KMS-11 (cell line): ENCODE results near the gene FKBP5.

Experiments used
- H2AFZ ChIP-seq: fragments of 200-600 bp; sonication (generic); 2 replicates; pipeline ENCODE4 v1.6.1; 2016; ENCODE audit warnings: antibody characterized with exemption, mixed run types, low read depth
- H3K27ac ChIP-seq: fragments of 200-600 bp; sonication (generic); 2 replicates; pipeline ENCODE4 v1.6.1; 2016; ENCODE audit warnings: mild to moderate bottlenecking, mixed run types
- H3K27me3 ChIP-seq: fragments of 200-600 bp; sonication (generic); 2 replicates; pipeline ENCODE4 v1.6.1; 2017; ENCODE audit warnings: mild to moderate bottlenecking, low read depth, mixed run types, moderate library complexity; ENCODE audit not compliant: insufficient read depth
- H3K36me3 ChIP-seq: fragments of 200-600 bp; sonication (generic); 2 replicates; pipeline ENCODE4 v1.6.1; 2017; ENCODE audit warnings: mild to moderate bottlenecking, mixed run types; ENCODE audit not compliant: insufficient read depth
- H3K4me1 ChIP-seq: fragments of 200-600 bp; sonication (generic); 2 replicates; pipeline ENCODE4 v1.6.1; 2016; ENCODE audit warnings: mild to moderate bottlenecking, low read depth, mixed run types; ENCODE audit not compliant: poor library complexity, severe bottlenecking
- H3K4me2 ChIP-seq: fragments of 200-600 bp; sonication (generic); 2 replicates; pipeline ENCODE4 v1.7.0; 2016; ENCODE audit warnings: mild to moderate bottlenecking, mixed run types
- H3K4me3 ChIP-seq: fragments of 200-600 bp; sonication (generic); IDR thresholded peaks from 2 replicates; pipeline ENCODE4 v1.6.1; 2017; ENCODE audit warnings: low read depth, low read length, mixed read lengths; ENCODE audit not compliant: insufficient read depth
- H3K79me2 ChIP-seq: fragments of 200-600 bp; sonication (generic); 2 replicates; pipeline ENCODE4 v1.6.1; 2016; ENCODE audit warnings: low read depth, mixed run types; ENCODE audit not compliant: insufficient read depth
- H3K9ac ChIP-seq: fragments of 200-600 bp; sonication (generic); 2 replicates; pipeline ENCODE4 v1.6.1; 2016; ENCODE audit warnings: mild to moderate bottlenecking, mixed run types
- H4K20me1 ChIP-seq: fragments of 200-600 bp; sonication (generic); 2 replicates; pipeline ENCODE4 v1.6.1; 2016; ENCODE audit warnings: mild to moderate bottlenecking, mixed run types; ENCODE audit not compliant: insufficient read depth
- TF ChIP-seq, protein P1 (sequence below): fragments of 200-600 bp; sonication (generic); conservative IDR thresholded peaks from 2 replicates; pipeline ENCODE4 v1.6.1; 2017; ENCODE audit warnings: low read depth, mild to moderate bottlenecking, antibody characterized with exemption, low read length, moderate library complexity, mixed read lengths

FKBP5 gene

DNA sequence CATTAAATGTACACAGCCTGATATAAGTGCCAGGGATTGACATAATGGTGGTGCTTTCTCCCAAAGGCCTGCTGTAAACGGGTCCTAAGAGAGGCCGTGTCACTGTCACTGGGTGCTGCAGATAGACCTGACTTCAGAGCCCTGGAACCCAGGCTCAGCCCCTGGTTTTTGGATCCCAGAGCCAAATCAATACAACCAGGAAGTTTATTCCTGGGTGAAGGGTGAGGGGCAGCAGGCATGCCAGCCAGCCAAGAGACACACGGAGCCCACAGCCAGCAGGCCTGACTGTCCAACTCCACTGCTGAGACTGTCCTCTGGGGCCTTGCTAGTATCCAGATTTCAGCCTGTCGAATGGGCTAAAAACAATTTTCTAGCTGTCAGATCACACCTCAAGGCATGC, 35.3 kb upstream of the FKBP5 start:
- Histone ChIP-seq H3K4me2 (no peak overlapping the region), H3K9ac (no peak overlapping the region), H3K4me3 (no peak overlapping the region), H2AFZ (no peak overlapping the region), H4K20me1 (no peaks in the 10 kb centered on the region), H3K4me1 (peaks cover 49% of the 10 kb centered on the region), H3K79me2 (no peaks in the 10 kb centered on the region), H3K36me3 (no peaks in the 10 kb centered on the region), H3K27ac (no peak overlapping the region), H3K27me3 (no peaks in the 10 kb centered on the region)
- TF ChIP-seq, protein P1, sequence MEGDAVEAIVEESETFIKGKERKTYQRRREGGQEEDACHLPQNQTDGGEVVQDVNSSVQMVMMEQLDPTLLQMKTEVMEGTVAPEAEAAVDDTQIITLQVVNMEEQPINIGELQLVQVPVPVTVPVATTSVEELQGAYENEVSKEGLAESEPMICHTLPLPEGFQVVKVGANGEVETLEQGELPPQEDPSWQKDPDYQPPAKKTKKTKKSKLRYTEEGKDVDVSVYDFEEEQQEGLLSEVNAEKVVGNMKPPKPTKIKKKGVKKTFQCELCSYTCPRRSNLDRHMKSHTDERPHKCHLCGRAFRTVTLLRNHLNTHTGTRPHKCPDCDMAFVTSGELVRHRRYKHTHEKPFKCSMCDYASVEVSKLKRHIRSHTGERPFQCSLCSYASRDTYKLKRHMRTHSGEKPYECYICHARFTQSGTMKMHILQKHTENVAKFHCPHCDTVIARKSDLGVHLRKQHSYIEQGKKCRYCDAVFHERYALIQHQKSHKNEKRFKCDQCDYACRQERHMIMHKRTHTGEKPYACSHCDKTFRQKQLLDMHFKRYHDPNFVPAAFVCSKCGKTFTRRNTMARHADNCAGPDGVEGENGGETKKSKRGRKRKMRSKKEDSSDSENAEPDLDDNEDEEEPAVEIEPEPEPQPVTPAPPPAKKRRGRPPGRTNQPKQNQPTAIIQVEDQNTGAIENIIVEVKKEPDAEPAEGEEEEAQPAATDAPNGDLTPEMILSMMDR = no peak

DNA sequence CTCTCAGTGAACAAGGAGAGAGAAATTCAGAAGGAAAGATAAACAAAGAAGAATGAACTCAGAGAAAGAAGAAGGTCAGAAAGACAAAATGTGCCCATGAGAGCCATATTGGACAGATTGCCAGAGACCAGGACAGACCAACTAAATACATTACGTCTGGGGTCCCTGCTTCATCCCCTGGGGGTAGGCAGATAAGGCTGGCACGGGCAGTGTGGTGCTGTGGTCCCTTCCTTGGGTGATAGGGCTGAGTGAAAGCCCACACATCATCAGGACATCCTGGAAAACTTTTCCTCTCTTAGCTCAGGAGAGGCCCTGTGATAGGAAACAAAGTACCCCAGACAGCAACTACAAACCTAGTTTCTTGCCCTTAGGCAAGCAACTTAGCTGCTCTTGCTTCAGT, 34.9 kb upstream of the FKBP5 start:
- TF ChIP-seq, protein P1 = no peak
- Histone ChIP-seq H2AFZ (no peak overlapping the region), H3K4me2 (no peak overlapping the region), H3K27me3 (no peaks in the 10 kb centered on the region), H3K79me2 (no peaks in the 10 kb centered on the region), H3K27ac (no peak overlapping the region), H3K36me3 (no peaks in the 10 kb centered on the region), H4K20me1 (no peaks in the 10 kb centered on the region), H3K9ac (no peak overlapping the region), H3K4me3 (no peak overlapping the region), H3K4me1 (peaks cover 49% of the 10 kb centered on the region)

DNA sequence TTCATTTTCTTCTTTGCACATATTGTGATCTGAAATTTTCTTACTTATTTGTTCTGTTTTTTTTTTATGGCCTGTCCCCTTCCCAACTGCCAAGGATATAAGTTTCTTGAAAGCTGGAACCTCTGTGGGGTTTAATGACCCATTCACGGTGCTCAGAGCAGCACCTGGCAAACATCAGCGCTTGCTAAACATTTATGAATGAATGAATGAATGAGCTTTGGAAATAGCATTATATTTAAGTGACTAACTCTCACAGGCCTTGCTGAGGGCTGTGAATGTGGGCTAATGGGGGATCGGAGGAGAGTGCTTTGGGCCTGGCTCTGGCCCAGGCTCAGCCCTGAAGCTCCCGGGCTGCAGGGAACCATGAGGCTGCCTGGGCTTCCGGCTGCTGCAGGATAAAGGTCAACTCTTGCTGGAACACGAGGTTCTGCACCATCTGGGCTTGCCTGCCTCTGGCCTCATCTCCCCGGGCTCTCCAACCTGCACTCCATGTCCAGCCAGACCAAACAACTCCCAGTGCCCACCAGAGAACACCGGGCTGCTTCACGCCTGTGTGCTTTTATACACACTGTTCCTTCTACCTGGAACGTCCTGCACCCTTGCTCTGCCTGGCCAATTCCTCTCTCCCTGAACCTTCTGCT, 33.5 kb upstream of the FKBP5 start:
- TF ChIP-seq, protein P1 = no peak
- no peak overlapping the region for H3K9ac ChIP-seq
- no peaks in the 10 kb centered on the region for H3K36me3 ChIP-seq
- H3K27ac ChIP-seq = no peak overlapping the region
- peaks cover 51% of the 10 kb centered on the region for H3K4me1 ChIP-seq
- H3K27me3 ChIP-seq = no peaks in the 10 kb centered on the region
- no peaks in the 10 kb centered on the region for H3K79me2 ChIP-seq
- H2AFZ ChIP-seq = no peak overlapping the region
- no peak overlapping the region for H3K4me2 ChIP-seq
- H4K20me1 ChIP-seq = no peaks in the 10 kb centered on the region
- H3K4me3 ChIP-seq = no peak overlapping the region

DNA sequence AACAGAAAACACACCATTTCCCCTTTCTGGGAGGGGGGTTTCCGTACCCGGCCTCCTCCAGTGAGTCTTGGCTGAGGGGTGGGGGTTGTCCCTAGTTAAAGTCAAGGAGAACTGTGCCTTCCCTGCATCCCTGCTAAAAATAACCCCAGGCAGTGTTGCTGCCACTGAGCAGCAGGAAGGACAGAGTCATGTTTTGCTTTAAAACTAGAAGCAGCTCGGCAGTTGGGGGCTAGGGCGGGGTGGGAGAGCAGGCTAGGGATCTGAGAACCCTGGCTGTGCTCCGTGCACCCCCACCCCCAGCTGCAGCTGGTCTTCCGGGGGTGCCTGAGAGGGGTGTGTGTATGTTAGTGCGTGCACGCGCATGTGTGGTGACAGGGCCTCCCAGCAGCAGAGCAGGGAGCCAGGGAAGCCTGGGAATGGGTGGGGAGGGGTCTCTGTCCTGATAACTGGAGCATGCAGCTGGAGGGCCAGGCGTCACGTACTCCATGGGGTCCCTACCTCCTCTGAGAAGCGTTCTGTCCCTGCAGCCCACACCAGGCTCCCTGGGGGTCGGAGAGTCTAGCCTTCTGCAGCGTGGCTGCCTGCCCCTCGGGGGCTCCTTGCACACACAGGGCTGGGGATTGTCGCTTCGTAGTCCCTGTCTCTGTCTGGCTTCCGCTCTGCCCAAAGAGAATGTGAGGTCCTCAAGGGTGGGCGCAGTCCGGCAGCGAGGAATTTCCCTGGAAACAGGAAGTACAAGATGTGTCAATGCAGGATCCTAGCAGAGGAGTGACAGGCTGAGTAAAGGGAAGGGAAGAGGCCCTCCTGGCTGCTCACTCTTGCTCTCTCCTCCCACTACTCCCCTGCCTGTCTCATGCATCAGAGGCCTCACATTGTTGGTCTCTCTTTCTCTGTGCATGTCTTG, 31.4 kb upstream of the FKBP5 start:
- Histone ChIP-seq H3K27me3 (no peaks in the 10 kb centered on the region), H3K4me2 (no peak overlapping the region), H3K4me1 (peaks cover 30% of the 10 kb centered on the region), H3K79me2 (no peaks in the 10 kb centered on the region), H2AFZ (no peak overlapping the region; the same call in 1 of the 2 replicates), H3K36me3 (no peaks in the 10 kb centered on the region), H3K4me3 (no peak overlapping the region), H3K9ac (no peak overlapping the region), H4K20me1 (no peaks in the 10 kb centered on the region), H3K27ac (no peak overlapping the region)
- TF ChIP-seq, protein P1 = no peak
